Measurements from ENCODE around the gene ISM2.
"Not testable (repeated sequence)": the region's sequence is repeated elsewhere in the genome, so short reads cannot be mapped to it uniquely, and the experiment has no call there.

The ISM2 gene

GRCh38 chr14:77498120-77498979, at the start of gene ISM2:
TSS of gene ISM2 (minus strand) at chr14:77498816. CDS start at chr14:77498793, 23 bp downstream.
- DNase-seq (ENCODE audit: low spot score) = peak; percentile 86
- TF ChIP-seq, protein P1, sequence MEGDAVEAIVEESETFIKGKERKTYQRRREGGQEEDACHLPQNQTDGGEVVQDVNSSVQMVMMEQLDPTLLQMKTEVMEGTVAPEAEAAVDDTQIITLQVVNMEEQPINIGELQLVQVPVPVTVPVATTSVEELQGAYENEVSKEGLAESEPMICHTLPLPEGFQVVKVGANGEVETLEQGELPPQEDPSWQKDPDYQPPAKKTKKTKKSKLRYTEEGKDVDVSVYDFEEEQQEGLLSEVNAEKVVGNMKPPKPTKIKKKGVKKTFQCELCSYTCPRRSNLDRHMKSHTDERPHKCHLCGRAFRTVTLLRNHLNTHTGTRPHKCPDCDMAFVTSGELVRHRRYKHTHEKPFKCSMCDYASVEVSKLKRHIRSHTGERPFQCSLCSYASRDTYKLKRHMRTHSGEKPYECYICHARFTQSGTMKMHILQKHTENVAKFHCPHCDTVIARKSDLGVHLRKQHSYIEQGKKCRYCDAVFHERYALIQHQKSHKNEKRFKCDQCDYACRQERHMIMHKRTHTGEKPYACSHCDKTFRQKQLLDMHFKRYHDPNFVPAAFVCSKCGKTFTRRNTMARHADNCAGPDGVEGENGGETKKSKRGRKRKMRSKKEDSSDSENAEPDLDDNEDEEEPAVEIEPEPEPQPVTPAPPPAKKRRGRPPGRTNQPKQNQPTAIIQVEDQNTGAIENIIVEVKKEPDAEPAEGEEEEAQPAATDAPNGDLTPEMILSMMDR (IDR thresholded peaks at IDR 0.05; ENCODE audit: extremely low read depth, insufficient read depth, missing control alignments) = no peak
- in situ Hi-C loops (cut with MboI; ENCODE audit: low pct_unique_long_range_greater_than_20kb, low sequenced_read_pairs, unreplicated experiment) = no loop called here

- in situ Hi-C loops (cut with MboI; ENCODE audit: low pct_unique_long_range_greater_than_20kb, low sequenced_read_pairs, unreplicated experiment) = loop anchor here (10.0 to 25.0 kb wide), 2 partner anchors 243 to 410 kb away; partner anchors contain the start of gene ZDHHC22
- DNase-seq (ENCODE audit: low spot score) = no peak
- TF ChIP-seq, protein P1 (IDR thresholded peaks at IDR 0.05; ENCODE audit: extremely low read depth, insufficient read depth, missing control alignments) = no peak
Measured at GRCh38 chr14:77547512-77548180, 49.0 kb upstream of the ISM2 start.

GRCh38 chr14:77545171-77545570, 46.6 kb upstream of the ISM2 start:
- in situ Hi-C loops (cut with MboI; ENCODE audit: low pct_unique_long_range_greater_than_20kb, low sequenced_read_pairs, unreplicated experiment) = loop anchor here (10.0 to 25.0 kb wide), 2 partner anchors 240 to 408 kb away; partner anchors contain the start of gene ZDHHC22
- DNase-seq (ENCODE audit: low spot score) = not testable (repeated sequence)

- TF ChIP-seq, protein P1 (IDR thresholded peaks at IDR 0.05; ENCODE audit: extremely low read depth, insufficient read depth, missing control alignments) = no peak
- DNase-seq (ENCODE audit: low spot score) = no peak
- in situ Hi-C loops (cut with MboI; ENCODE audit: low pct_unique_long_range_greater_than_20kb, low sequenced_read_pairs, unreplicated experiment) = loop anchor here (10.0 to 25.0 kb wide), 2 partner anchors 240 to 407 kb away; partner anchors contain the start of gene ZDHHC22
Measured at GRCh38 chr14:77544571-77544970, 46.0 kb upstream of the ISM2 start.

DNA sequence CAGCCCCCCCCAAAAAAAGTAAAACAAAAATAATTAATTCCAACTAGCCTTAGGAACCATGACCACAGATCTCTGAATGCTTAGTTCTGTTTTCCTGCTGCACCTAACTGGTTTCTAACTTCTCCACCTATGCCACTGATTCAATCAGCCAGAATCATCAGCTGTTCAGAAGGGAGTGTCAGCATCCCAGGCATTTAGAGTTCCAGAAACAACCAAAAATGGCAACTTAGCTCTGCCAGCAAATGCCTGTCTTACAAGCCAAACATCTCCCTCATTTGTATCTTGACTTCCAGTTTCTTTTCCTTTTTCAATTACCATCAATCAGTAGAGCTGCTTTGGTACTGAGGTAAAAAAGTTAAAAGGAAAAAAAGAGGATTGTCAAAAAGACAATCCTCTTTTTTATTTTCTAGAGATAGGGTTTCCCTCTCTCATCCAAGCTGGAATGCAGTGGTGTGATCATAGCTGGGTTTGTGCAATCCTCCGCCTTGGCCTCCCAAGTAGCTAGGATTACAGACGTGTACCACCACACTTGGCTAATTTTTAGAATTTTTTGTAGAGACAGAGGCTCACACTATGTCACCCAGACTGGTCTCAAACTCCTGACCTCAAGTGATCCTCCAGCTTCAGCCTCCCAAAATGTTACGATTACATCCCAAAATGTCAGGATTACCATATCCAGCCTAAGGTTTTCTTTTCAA, 45.2 kb upstream of the ISM2 start:
- in situ Hi-C loops (cut with MboI; ENCODE audit: low pct_unique_long_range_greater_than_20kb, low sequenced_read_pairs, unreplicated experiment) = loop anchor here (10.0 to 25.0 kb wide), 2 partner anchors 239 to 406 kb away; partner anchors contain the start of gene ZDHHC22
- TF ChIP-seq, protein P1 (IDR thresholded peaks at IDR 0.05; ENCODE audit: extremely low read depth, insufficient read depth, missing control alignments) = no peak
- no peak for DNase-seq (ENCODE audit: low spot score)

DNA sequence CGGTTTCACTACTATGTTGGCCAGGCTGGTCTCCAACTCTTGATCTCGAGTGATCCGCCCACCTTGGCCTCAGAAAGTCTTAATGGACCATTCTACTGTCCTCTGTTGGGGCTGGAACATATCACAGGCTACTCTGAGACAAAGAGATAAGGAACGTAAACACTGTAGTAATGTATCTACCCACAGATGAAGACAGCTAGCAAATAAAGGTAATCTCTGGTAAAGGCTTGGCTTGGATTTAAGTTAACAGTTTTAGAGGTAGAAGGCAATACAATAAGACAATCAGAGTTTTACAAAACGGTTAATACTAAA, 44.6 kb upstream of the ISM2 start:
- DNase-seq (ENCODE audit: low spot score) = no peak
- TF ChIP-seq, protein P1 (IDR thresholded peaks at IDR 0.05; ENCODE audit: extremely low read depth, insufficient read depth, missing control alignments) = no peak
- in situ Hi-C loops (cut with MboI; ENCODE audit: low pct_unique_long_range_greater_than_20kb, low sequenced_read_pairs, unreplicated experiment) = loop anchor here (10.0 to 25.0 kb wide), 2 partner anchors 238 to 406 kb away; partner anchors contain the start of gene ZDHHC22
